GM21723 (cell line): ENCODE measurements around the gene LPAR1.
"Not testable (repeated sequence)": the region's sequence is repeated elsewhere in the genome, so short reads cannot be mapped to it uniquely, and the experiment has no call there.

ENCODE experiments used
- ATAC-seq: cut with Tn5 transposase; IDR thresholded peaks from one replicate; pipeline ENCODE4 v1.9.1; 2021; ENCODE audit warnings: mild to moderate bottlenecking, moderate library complexity; ENCODE audit not compliant: unreplicated experiment

LPAR1 gene

DNA sequence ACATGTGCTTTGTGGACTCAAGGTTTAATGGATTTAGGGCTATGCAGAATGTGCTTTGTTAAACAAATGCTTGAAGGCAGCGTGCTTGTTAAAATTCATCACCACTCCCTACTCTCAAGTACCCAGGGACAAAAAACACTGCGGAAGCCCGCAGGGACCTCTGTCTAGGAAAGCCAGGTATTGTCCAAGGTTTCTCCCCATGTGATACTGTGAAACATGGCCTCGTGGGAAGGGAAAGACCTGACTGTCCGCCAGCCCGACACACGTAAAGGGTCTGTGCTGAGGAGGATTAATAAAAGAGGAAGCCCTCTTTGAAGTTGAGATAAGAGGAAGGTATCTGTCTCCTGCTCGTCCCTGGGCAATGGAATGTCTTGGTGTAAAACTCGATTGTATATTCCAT lies 211.9 kb downstream of the LPAR1 start:
- not testable (repeated sequence) for ATAC-seq

DNA sequence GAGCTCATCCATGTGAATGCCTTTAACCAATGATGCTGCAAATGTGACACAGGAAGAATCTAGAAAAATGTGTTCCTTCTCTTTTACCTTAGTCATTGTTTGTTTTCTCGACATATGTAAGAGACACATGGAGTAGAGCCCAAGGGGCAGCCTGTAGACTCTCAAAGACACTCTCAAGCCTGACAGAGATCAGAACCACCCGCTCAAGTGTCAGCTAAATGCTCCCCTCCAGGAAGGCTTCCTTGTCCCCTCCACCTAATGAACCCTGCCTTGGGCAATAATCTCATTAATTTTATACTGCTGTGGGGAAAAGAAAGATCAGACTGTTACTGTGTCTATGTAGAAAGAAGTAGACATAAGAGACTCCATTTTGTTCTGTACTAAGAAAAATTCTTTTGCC lies 212.3 kb downstream of the LPAR1 start:
- no peak for ATAC-seq

DNA sequence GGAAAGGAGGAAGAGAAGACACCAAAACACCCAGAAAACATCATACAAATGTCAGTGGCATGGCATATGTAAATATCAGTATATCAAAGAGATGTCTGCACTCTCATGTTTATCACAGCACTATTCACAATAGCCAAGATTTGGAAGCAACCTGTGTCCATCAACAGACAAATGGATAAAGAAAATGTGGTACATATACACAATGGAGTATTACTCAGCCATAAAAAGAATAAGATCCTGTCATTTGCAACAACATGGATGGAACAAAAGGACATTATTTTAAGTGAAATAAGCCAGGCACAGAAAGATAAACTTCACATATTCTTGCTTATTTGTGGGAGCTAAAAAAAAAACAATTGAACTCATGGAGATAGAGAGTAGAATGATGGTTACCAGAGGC lies 213.1 kb downstream of the LPAR1 start:
- ATAC-seq: not testable (repeated sequence)
